ENCODE results near the gene BAIAP3.

BAIAP3 gene

GRCh38 chr16:1390239-1390779, 56.9 kb downstream of the BAIAP3 start:
- no peak for DNase-seq (ENCODE audit: low read depth, low spot score)

- no peak for DNase-seq (ENCODE audit: low read depth, low spot score)
These were observed 59.4 kb downstream of the BAIAP3 start for GRCh38 chr16:1392826-1393225.

GRCh38 chr16:1393613-1394176, 60.2 kb downstream of the BAIAP3 start:
- DNase-seq (ENCODE audit: low read depth, low spot score), result no peak

- no peak for DNase-seq (ENCODE audit: low read depth, low spot score)
These were observed 61.0 kb downstream of the BAIAP3 start for GRCh38 chr16:1394367-1394951.

GRCh38 chr16:1395444-1396031, 62.1 kb downstream of the BAIAP3 start:
- DNase-seq (ENCODE audit: low read depth, low spot score), result no peak

- DNase-seq (ENCODE audit: low read depth, low spot score), result no peak
These were observed 64.3 kb downstream of the BAIAP3 start for GRCh38 chr16:1397779-1398178.

GRCh38 chr16:1398351-1398750, 64.9 kb downstream of the BAIAP3 start:
- DNase-seq (ENCODE audit: low read depth, low spot score), result no peak
